Ramos (cell line): Measurements from ENCODE around the gene RNFT2.
"Not testable (repeated sequence)": the region's sequence is repeated elsewhere in the genome, so short reads cannot be mapped to it uniquely, and the experiment has no call there.

Experiments used
- in situ Hi-C: fragments of 300-500 bp; cut with MboI; formaldehyde crosslinking; loops from one replicate; pipeline ENCODE4 v1.14.3; 2022; ENCODE audit warnings: low sequenced_read_pairs; ENCODE audit not compliant: unreplicated experiment

The RNFT2 gene

GRCh38 chr12:116783525-116784237, 45.6 kb downstream of the RNFT2 start:
- in situ Hi-C loops: no loop called here

GRCh38 chr12:116784238-116784612, 46.1 kb downstream of the RNFT2 start:
- in situ Hi-C loops: no loop called here

GRCh38 chr12:116789562-116789961, 51.4 kb downstream of the RNFT2 start:
- in situ Hi-C loops: not testable (repeated sequence)

DNA sequence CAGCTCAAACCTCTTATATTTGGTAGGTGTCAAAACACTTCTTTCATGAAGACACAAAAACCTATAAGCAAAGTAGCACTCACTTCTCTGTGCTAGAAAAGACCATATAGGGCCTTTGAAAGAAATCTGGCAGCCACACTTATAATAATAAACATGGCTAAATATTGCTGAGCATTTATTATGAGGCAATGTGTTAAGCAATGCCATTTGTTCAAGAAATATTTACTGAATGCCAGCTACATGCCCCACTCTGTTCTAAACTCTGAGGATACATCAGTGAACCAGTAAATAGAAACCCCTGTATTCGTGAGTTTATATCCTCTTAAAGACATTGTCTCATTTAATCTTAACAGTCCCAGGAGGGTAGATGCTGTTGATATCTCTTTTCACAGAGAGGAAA, 52.0 kb downstream of the RNFT2 start:
- in situ Hi-C loops: no loop called here

- in situ Hi-C loops: no loop called here
Observed at GRCh38 chr12:116792403-116792802, 54.3 kb downstream of the RNFT2 start.

GRCh38 chr12:116794725-116795124, 56.6 kb downstream of the RNFT2 start:
- in situ Hi-C loops: no loop called here

DNA sequence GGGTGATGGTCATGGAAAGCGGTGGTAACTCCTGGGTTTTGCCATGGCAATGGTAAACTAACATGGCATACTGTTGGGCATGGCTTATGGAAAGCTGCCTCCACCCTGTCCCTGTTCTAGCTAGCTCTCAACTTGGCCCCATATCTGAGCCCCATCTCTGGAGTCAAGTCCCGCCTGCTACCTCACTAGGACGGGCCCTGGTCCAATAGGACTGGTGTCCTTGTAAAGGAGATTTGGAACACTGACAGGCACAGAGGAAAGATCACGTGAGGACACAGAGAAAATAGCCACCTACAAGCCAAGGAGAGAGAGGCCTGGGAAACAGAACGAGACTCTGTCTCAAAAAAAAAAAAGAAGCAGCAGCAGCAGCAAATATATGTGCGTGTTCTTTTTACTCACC, 59.8 kb downstream of the RNFT2 start:
- in situ Hi-C loops: no loop called here

DNA sequence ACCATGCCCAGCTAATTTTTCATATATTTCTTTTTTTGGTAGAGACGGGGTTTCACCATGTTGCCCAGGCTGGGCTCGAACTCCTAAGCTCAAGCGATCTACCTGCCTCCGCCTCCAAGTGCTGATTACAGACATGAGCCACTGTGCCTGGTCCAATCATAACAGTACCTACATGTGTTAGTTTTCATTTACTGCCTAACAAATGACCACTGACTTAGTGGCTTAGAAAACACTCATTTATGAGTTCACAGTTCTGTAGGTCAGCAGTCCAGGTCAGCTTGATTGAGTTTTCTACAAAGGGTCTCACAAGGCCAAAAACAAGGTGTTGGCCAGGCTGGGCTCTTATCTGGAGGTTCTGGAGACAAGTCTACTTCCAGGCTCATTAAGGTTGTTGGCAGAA, 60.6 kb downstream of the RNFT2 start:
- in situ Hi-C loops: no loop called here

GRCh38 chr12:116799955-116800354, 61.8 kb downstream of the RNFT2 start:
- in situ Hi-C loops: no loop called here

DNA sequence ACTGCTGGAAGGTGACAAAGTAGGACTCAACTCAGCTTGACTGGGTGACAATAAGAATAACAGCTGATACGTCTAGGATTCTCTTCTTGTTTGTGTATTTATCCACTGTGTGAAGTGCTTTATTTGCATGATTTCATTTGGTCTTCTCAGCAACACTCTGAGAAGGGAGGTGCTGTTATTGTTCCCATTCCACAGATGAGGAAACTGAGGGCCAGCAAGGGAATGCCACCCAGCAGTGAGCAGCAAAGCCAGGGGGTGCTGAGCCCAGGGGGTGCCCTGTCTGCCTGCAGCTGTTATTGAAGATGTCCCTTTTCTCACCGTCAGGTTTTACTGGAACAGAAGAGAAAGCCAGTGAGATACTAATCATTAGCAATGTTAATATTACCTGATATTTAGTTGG, 62.8 kb downstream of the RNFT2 start:
- in situ Hi-C loops: no loop called here

DNA sequence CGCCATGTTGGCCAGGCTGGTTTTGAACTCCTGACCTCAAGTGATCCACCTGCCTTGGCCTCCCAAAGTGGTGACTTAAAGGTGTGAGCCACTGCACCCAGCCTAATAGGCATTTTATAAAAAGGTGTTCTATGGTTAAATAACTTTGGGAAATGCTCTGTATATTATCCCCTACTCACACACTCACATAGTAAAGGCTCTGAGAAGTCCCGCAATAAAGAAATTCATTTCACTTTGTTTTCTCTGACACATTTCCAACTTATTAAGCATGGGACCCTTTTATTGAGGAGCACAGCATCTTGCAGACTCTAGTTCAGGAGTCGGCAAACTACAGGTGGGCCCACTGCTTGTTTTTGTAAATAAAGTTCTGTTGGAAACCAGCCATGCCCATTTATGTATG, 63.9 kb downstream of the RNFT2 start:
- in situ Hi-C loops: no loop called here

DNA sequence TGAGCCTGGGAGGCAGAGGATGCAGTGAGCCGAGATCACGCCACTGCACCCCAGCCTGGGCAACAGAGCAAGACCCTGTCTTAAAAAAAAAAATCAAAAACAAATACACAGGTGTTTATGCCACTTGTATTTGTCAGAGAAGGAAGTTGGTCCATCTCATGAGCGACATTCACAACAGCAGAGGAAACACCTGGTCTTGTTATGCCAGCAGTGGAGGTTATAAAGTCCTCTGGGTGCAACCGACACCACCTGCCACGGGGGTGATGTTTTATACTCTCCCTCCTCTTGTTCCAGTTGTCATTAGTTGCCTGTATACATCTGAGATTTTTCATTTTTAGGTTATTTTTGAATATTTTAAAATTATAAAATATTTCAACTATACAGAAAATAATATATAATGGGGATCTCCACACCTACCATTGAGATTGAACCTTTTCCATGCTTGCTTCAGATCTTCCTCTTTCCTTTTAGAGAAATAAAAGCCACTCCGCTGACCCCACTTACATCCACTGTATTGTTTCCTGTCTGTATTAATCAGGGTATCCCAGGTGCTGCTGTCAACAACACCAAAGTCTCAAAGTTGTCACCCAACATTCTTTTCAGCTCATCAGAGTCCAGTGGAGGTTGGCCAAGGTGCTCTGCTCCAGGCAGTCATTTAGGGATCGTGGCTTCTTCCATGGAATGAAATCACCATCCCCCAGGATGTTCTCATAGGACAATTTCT, 65.1 kb downstream of the RNFT2 start:
- in situ Hi-C loops: no loop called here

DNA sequence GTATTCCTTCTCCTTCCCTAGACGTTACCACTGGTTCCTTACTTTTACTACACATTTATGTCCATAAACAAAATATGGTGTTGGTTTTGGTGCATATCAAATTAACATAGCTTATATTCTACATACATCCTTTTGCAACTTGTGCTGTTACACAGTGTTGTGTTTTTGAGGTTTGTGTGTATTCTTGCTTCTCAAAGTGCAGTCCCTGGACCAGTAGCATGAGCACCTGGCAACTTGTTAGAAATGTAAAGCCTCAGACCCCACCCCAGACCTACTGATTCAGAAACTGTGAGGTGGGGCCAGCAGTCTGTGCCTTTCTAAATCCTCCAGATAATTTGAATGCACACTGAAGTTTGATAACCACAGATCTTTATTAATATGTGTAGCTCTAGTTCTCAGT, 65.9 kb downstream of the RNFT2 start:
- in situ Hi-C loops: no loop called here

- in situ Hi-C loops: no loop called here
Observed at GRCh38 chr12:116806845-116807440, 68.8 kb downstream of the RNFT2 start.

- in situ Hi-C loops: no loop called here
Observed at GRCh38 chr12:116807546-116807945, 69.4 kb downstream of the RNFT2 start.

DNA sequence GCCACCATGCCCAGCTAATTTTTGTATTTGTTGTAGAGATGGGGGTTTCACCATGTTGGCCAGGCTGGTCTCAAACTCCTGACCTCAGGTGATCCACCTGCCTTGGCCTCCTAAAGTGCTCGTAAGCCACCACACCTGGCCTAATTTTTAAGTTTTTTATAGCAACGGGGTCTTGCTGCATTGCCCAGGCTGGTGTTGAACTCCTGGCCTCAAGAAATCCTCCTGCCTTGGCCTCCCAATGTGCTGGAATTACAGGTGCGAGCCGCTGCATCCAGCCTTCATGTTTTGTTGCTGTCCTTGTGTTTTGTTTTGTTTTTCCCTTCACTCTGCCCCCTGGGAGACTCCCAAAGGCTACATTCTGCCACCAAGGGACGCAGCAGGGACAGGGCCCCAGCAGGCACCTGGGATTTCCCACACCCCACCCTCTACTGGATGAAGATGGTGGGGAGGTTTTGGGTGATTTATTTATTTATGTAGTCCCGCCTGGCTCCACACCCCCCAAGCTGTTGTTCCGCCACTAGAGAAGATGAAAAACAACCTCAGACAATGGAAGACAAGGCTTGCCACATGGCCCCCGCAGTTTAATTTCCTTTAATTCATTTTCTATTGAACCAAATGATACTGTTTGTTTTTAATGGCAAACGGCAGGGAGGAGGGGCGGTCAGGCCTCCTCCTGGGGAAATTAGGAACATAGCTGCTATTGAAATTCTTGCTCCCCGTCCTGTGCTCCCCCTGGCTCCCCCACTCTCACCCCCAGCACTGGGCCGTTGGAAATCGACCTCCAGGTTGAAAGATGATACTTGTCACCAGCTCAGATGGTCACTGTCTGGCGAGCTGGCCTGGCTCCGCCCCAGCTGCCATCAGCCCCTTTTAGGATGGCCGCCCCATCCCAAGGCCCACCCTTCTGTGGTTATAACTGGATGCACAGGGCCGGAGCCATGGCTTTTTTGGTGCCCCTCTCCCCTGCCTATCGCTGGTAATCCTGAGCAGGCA, 70.3 kb downstream of the RNFT2 start:
- in situ Hi-C loops: no loop called here

DNA sequence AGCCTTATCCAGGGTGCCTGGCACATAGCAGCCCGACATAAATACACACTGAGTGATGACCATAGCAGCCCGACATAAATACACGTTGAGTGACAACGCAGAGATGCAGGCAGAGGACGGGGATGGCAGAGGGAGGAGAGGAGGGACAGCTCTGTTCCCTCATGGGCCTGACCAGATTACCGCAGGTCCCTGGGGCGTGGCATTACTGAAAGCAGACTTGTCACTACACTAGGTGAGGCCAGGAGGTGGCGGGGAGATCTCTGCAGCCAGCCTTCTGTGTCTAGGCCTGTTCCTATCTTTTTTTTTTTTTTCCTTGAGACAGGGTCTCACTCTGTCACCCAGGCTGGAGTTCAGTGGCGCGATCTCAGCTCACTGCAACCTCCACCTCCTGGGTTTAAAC, 74.1 kb downstream of the RNFT2 start:
- in situ Hi-C loops: no loop called here

DNA sequence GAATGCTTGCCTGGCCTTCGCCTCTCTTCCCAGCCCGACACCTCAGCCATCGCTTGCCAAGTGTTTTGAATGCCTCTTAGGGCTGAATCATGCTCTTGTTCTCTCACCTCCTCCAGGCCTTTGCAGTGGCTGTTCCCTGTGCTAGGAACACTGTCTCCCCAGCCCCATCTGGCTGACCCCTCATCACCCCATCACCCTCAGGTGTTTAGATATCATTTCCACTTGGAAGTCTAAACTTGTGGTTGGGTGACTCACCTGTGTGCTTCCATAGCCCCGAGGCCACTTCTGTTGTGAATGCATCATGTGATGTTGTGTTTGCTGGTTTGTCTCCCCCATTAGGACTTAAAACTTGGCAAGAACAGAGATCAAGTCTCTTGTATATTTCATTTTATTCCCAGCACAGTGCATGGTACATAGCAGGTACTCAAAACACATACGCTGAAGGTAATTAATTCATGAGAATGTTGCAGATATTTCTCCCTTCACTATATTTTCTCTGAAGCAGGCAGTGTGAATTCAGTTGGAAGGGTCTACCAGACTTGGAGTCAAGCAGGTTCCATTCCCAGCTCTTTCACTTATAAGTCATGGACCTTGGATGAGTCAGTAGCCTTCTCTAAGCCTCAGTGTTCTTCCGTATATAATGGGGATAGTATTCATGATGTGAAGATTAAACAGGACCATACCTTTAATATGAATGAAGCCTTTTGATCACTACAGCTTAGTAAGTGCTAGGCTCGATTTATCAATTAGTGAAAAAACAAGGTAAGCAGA, 75.3 kb downstream of the RNFT2 start:
- in situ Hi-C loops: no loop called here

GRCh38 chr12:116814766-116815165, 76.7 kb downstream of the RNFT2 start:
- in situ Hi-C loops: not testable (repeated sequence)
